ENCODE results near the gene CORO7. TPM values are rescaled to one million over a fixed set of nuclear protein-coding genes. Genes with fewer than 3 reads are reported as not detected.

CORO7 gene
- total RNA-seq, 4 donors from 2014 or later, result 46.8 to 330 (median 58.1) TPM

DNA sequence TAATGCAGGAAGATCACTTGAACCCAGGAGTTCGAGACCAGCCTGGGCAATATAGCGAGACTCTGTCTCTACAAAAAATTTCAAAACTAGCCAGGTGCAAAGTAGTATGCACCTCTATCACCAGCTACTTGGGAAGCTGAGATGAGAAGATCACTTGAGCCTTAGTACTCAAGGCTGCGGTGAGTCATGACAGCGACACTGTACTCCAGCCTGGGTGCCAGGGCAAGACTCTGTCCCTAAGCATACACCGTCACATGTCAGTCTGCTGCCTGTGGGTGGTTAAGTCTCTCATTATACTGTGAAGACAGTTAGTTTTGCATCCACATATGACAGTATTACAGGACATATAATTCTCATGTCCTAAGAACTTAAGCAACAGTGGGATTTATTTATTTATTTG, 36.3 kb upstream of the CORO7 start:
- in situ Hi-C loops (cut with MboI; ENCODE audit: low pct_ligation_motif_present in 1 of 4, low pct_unique_long_range_greater_than_20kb in 1 of 4, low sequenced_read_pairs in 3 of 4) (no loop called here), intact Hi-C loops (cut with DNase I; ENCODE audit: low total_unique reads) (no loop called here)
- Histone ChIP-seq H3K27me3 (no peaks in the 10 kb centered on the region), H3K4me3 (no peak overlapping the region), H3K4me1 (no peaks in the 10 kb centered on the region), H3K9me3 (no peaks in the 10 kb centered on the region), H3K27ac (no peak overlapping the region), H3K36me3 (peaks cover 0 to 55% (median 25%) of the 10 kb centered on the region in 4 donors)
- 95 to 100% methylated on average over 1 to 5 of the region's 5 CpGs for WGBS, 2 donors (ENCODE audit: low coverage in 1 of 2)
- DNase-seq, result no peak
- TF ChIP-seq POLR2A (IDR thresholded peaks at IDR 0.05), result no peak
- no peak for TF ChIP-seq EP300 (IDR thresholded peaks at IDR 0.05; ENCODE audit: low read depth)

DNA sequence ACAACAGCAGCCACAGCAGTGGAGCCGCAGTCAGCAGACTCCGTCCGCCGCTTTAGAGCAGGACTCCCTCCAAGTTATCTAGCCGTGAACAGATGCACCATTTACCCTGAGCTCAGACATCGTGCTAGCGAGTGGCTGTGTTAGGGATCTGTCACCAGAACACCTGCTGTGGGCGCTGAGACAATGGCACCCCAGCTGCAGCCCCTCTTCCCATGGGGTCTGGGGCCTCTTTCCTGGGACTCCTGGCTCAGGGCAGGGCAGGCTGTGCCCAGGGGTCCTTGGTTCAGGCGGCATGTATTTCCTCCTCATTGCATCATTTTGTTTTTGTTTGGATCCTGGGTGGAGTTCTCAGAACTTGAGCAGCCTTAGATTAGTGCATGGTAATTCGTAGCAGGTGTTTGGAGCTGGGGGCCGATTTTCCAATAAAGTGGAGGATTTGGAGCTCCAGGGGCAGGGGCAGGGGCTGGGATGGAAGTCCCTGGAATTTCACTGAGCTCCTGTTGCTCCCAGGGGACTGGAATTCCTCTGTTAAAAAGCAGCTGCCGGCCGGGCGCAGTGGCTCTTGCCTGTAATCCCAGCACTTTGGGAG, 34.6 kb upstream of the CORO7 start:
- Histone ChIP-seq H3K4me1 (no peaks in the 10 kb centered on the region), H3K9me3 (no peaks in the 10 kb centered on the region), H3K4me3 (no peak overlapping the region), H3K27ac (no peak overlapping the region), H3K36me3 (peaks cover 0 to 64% (median 28%) of the 10 kb centered on the region in 4 donors), H3K27me3 (no peaks in the 10 kb centered on the region)
- intact Hi-C loops (cut with DNase I; ENCODE audit: low total_unique reads) (no loop called here), in situ Hi-C loops (cut with MboI; ENCODE audit: low pct_ligation_motif_present in 1 of 4, low pct_unique_long_range_greater_than_20kb in 1 of 4, low sequenced_read_pairs in 3 of 4) (no loop called here)
- no peak for DNase-seq
- TF ChIP-seq POLR2A (IDR thresholded peaks at IDR 0.05), result no peak
- TF ChIP-seq, protein P1, sequence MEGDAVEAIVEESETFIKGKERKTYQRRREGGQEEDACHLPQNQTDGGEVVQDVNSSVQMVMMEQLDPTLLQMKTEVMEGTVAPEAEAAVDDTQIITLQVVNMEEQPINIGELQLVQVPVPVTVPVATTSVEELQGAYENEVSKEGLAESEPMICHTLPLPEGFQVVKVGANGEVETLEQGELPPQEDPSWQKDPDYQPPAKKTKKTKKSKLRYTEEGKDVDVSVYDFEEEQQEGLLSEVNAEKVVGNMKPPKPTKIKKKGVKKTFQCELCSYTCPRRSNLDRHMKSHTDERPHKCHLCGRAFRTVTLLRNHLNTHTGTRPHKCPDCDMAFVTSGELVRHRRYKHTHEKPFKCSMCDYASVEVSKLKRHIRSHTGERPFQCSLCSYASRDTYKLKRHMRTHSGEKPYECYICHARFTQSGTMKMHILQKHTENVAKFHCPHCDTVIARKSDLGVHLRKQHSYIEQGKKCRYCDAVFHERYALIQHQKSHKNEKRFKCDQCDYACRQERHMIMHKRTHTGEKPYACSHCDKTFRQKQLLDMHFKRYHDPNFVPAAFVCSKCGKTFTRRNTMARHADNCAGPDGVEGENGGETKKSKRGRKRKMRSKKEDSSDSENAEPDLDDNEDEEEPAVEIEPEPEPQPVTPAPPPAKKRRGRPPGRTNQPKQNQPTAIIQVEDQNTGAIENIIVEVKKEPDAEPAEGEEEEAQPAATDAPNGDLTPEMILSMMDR (IDR thresholded peaks at IDR 0.05), result no peak
- no peak for TF ChIP-seq EP300 (IDR thresholded peaks at IDR 0.05; ENCODE audit: low read depth)
- TF ChIP-seq POLR2AphosphoS5 (IDR thresholded peaks at IDR 0.05), result no peak
- 95% methylated on average over 14 of the region's 14 CpGs; no CpG with 5 or more reads in 1 of the 2 donors for WGBS, 2 donors (ENCODE audit: low coverage in 1 of 2)

DNA sequence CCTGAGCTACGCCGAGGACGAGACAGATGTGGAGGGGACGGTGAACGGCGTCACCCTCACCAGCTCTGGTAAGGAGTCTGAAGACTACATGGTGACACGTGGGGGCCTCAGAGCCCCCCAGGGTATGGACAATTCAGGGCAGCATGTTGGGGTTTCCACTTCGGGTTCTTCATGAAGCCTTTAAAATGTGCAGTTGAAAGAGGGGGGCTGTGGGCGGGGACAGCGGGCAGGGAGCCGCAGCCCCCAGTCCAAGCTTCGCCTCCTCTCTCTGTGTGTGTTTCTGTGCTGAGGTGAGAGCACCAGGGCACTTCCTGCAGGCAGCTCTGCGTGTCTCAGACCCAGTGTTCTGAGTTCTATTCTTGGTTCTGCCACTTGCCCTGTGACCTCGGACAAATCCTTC, 34.0 kb upstream of the CORO7 start:
- Histone ChIP-seq H3K27me3 (no peaks in the 10 kb centered on the region), H3K36me3 (peaks cover 0 to 64% (median 28%) of the 10 kb centered on the region in 4 donors), H3K27ac (no peak overlapping the region), H3K4me1 (no peaks in the 10 kb centered on the region), H3K4me3 (no peak overlapping the region), H3K9me3 (no peaks in the 10 kb centered on the region)
- WGBS, 2 donors (ENCODE audit: low coverage in 1 of 2), result 93% methylated on average over 14 of the region's 14 CpGs; no CpG with 5 or more reads in 1 of the 2 donors
- in situ Hi-C loops (cut with MboI; ENCODE audit: low pct_ligation_motif_present in 1 of 4, low pct_unique_long_range_greater_than_20kb in 1 of 4, low sequenced_read_pairs in 3 of 4), result no loop called here
- no peak for DNase-seq
- TF ChIP-seq, protein P1 (IDR thresholded peaks at IDR 0.05), result no peak
- no peak for TF ChIP-seq EP300 (IDR thresholded peaks at IDR 0.05; ENCODE audit: low read depth)
- TF ChIP-seq POLR2A (IDR thresholded peaks at IDR 0.05), result no peak
- TF ChIP-seq POLR2AphosphoS5 (IDR thresholded peaks at IDR 0.05), result no peak
- intact Hi-C loops (cut with DNase I; ENCODE audit: low total_unique reads), result no loop called here

DNA sequence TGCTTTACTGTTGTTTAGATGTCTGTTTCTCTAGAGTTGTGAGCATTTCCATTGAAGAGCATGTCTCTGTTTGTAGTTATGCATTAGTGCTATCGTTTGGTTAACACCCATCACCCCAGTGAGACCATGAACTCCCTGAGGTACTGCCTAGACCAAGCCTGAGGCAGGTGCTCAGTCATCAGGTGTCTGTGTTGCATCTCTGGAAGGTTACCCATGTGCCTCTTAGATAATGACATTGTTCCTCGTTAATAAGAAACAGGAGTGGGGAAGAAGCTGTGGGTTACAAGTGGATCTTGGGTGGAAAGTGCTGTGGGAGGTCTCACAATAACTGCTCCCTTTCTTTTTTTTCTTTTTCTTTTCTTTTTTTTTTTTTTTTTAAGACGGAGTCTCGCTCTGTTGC, 27.6 kb upstream of the CORO7 start:
- no peak for DNase-seq
- in situ Hi-C loops (cut with MboI; ENCODE audit: low pct_ligation_motif_present in 1 of 4, low pct_unique_long_range_greater_than_20kb in 1 of 4, low sequenced_read_pairs in 3 of 4) (no loop called here), intact Hi-C loops (cut with DNase I; ENCODE audit: low total_unique reads) (no loop called here)
- TF ChIP-seq, protein P1 (IDR thresholded peaks at IDR 0.05), result no peak
- TF ChIP-seq POLR2AphosphoS5 (IDR thresholded peaks at IDR 0.05) (no peak), EP300 (IDR thresholded peaks at IDR 0.05; ENCODE audit: low read depth) (no peak), POLR2A (IDR thresholded peaks at IDR 0.05) (no peak)
- no peak overlapping the region for H3K27ac ChIP-seq
- WGBS, 2 donors (ENCODE audit: low coverage in 1 of 2), result 86 to 89% methylated on average over 3 to 4 of the region's 4 CpGs
- H3K4me3 ChIP-seq, result no peak overlapping the region
- no peaks in the 10 kb centered on the region for H3K9me3 ChIP-seq
- H3K27me3 ChIP-seq, result no peaks in the 10 kb centered on the region
- no peaks in the 10 kb centered on the region for H3K4me1 ChIP-seq
- H3K36me3 ChIP-seq, result peaks cover 0 to 88% (median 47%) of the 10 kb centered on the region in 4 donors

DNA sequence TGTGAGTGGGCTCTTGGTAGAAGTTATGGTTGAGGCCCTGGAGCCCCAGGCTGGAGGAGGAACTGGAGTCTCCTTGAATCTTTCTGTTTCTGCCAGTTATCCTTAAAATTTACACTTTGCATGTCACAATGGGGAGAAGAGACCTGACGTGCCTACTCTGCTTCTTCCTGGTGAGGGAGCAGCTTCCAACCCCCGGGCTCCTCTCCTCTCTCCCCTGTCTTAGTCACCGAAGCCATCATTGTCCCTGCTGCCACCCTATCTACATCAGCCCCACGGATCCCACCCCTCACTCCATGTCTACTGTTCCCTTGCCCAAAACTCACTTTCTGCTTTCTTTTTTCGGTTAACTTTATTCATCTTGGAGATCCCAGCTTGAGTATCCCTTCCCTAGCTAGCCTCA, 26.9 kb upstream of the CORO7 start:
- Histone ChIP-seq H3K9me3 (no peaks in the 10 kb centered on the region), H3K4me1 (no peaks in the 10 kb centered on the region), H3K27ac (no peak overlapping the region), H3K4me3 (no peak overlapping the region), H3K27me3 (no peaks in the 10 kb centered on the region), H3K36me3 (peaks cover 0 to 88% (median 44%) of the 10 kb centered on the region in 4 donors)
- in situ Hi-C loops (cut with MboI; ENCODE audit: low pct_ligation_motif_present in 1 of 4, low pct_unique_long_range_greater_than_20kb in 1 of 4, low sequenced_read_pairs in 3 of 4), result no loop called here
- TF ChIP-seq EP300 (IDR thresholded peaks at IDR 0.05; ENCODE audit: low read depth), result no peak
- no peak for TF ChIP-seq POLR2A (IDR thresholded peaks at IDR 0.05)
- TF ChIP-seq POLR2AphosphoS5 (IDR thresholded peaks at IDR 0.05), result no peak
- TF ChIP-seq, protein P1 (IDR thresholded peaks at IDR 0.05), result no peak
- WGBS, 2 donors (ENCODE audit: low coverage in 1 of 2), result 50 to 79% methylated on average over 5 of the region's 5 CpGs
- intact Hi-C loops (cut with DNase I; ENCODE audit: low total_unique reads), result no loop called here
- DNase-seq, result no peak

Measured in transverse colon (tissue), 4 donors.